MCF 10A (cell line): ENCODE results near the gene PARD3. TPM values are rescaled to one million over a fixed set of nuclear protein-coding genes. Genes with fewer than 3 reads are reported as not detected.
"Not testable (repeated sequence)": the region's sequence is repeated elsewhere in the genome, so short reads cannot be mapped to it uniquely, and the experiment has no call there.

Experiments used
- BruUV-seq: library from RNA; stranded (reverse); fragments of 400-500 nt; replicated peaks from 2 replicates; lab custom pipeline; 2021; lab: Mats Ljungman, UMichigan
- CTCF ChIA-PET: fragments of 300-600 bp; sonication (Branson Sonifier 250); formaldehyde crosslinking; extraction: SDS; loops from one replicate; lab custom pipeline; 2021; ENCODE audit warnings: antibody characterized with exemption, inconsistent platforms; lab: Yijun Ruan, JAX
- POLR2A ChIA-PET: fragments of 300-600, 350-650 bp; sonication (Branson Sonifier 250); formaldehyde crosslinking; extraction: SDS; loops from one replicate; lab custom pipeline; 2020; ENCODE audit warnings: antibody characterized with exemption, inconsistent platforms; lab: Yijun Ruan, JAX
- DNase-seq: peaks from one replicate; pipeline ENCODE4 v3.0.0-alpha.2; 2018; ENCODE audit not compliant: unreplicated experiment
- H3K27ac Mint-ChIP-seq: one replicate; pipeline ENCODE4 v1.8.0; 2022; ENCODE audit warnings: mild to moderate bottlenecking, low read depth, mixed read lengths; ENCODE audit not compliant: unreplicated experiment
- H3K27me3 Mint-ChIP-seq: one replicate; pipeline ENCODE4 v1.8.0; 2022; ENCODE audit warnings: mixed read lengths; ENCODE audit not compliant: insufficient read depth, unreplicated experiment
- H3K36me3 Mint-ChIP-seq: one replicate; pipeline ENCODE4 v1.8.0; 2022; ENCODE audit warnings: mild to moderate bottlenecking, moderate library complexity, mixed read lengths; ENCODE audit not compliant: insufficient read depth, unreplicated experiment
- H3K4me1 Mint-ChIP-seq: one replicate; pipeline ENCODE4 v1.8.0; 2022; ENCODE audit warnings: mixed read lengths; ENCODE audit not compliant: insufficient read depth, unreplicated experiment
- H3K4me3 Mint-ChIP-seq: one replicate; pipeline ENCODE4 v1.8.0; 2022; ENCODE audit warnings: mild to moderate bottlenecking, moderate library complexity, mixed read lengths; ENCODE audit not compliant: unreplicated experiment
- H3K9me3 Mint-ChIP-seq: one replicate; pipeline ENCODE4 v1.8.0; 2022; ENCODE audit warnings: mixed read lengths; ENCODE audit not compliant: unreplicated experiment
- intact Hi-C: fragments of 100-400 bp; cut with micrococcal nuclease; formaldehyde crosslinking; loops from 2 replicates; pipeline ENCODE4 v1.14.1; 2022
- total RNA-seq: library from RNA; stranded (reverse); gene quantifications from 2 replicates; pipeline ENCODE4 v1.2.3, GENCODE V29; 2022
- TF ChIP-seq, protein P1 (sequence below): fragments of 200-600 bp; IDR thresholded peaks from one replicate; pipeline ENCODE4 v1.8.0; 2022; ENCODE audit warnings: antibody characterized with exemption, mild to moderate bottlenecking; ENCODE audit not compliant: unreplicated experiment

PARD3 gene
- total RNA-seq, 1 experiment from 2014 or later: 70.0 TPM

- no TSS peak for BruUV-seq
- ChIA-PET POLR2A (interaction anchor here (1.0 to 1.3 kb wide), 2 partner anchors 9 to 61 kb away, joined by 3 read pairs; no protein-coding TSS in a partner anchor), CTCF (no interaction called here)
- Mint-ChIP-seq H3K4me3 (no peak overlapping the region), H3K9me3 (no peaks in the 10 kb centered on the region), H3K27me3 (no peaks in the 10 kb centered on the region), H3K4me1 (peaks cover 13% of the 10 kb centered on the region), H3K36me3 (peaks cover 5% of the 10 kb centered on the region), H3K27ac (peak overlapping the region; percentile 49)
- DNase-seq: no peak
- TF ChIP-seq, protein P1, sequence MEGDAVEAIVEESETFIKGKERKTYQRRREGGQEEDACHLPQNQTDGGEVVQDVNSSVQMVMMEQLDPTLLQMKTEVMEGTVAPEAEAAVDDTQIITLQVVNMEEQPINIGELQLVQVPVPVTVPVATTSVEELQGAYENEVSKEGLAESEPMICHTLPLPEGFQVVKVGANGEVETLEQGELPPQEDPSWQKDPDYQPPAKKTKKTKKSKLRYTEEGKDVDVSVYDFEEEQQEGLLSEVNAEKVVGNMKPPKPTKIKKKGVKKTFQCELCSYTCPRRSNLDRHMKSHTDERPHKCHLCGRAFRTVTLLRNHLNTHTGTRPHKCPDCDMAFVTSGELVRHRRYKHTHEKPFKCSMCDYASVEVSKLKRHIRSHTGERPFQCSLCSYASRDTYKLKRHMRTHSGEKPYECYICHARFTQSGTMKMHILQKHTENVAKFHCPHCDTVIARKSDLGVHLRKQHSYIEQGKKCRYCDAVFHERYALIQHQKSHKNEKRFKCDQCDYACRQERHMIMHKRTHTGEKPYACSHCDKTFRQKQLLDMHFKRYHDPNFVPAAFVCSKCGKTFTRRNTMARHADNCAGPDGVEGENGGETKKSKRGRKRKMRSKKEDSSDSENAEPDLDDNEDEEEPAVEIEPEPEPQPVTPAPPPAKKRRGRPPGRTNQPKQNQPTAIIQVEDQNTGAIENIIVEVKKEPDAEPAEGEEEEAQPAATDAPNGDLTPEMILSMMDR: no peak
- intact Hi-C loops: no loop called here
These were observed 61.9 kb downstream of the PARD3 start for GRCh38 chr10:34753014-34753757.

GRCh38 chr10:34751272-34751671 is 63.8 kb downstream of the PARD3 start:
- ChIA-PET CTCF (interaction anchor here (0.5 kb wide), 1 partner anchor 45 kb away, joined by 4 read pairs; no protein-coding TSS in a partner anchor), POLR2A (no interaction called here)
- BruUV-seq: no TSS peak
- Mint-ChIP-seq H3K9me3 (no peaks in the 10 kb centered on the region), H3K27ac (no peak overlapping the region), H3K27me3 (no peaks in the 10 kb centered on the region), H3K4me3 (no peak overlapping the region), H3K36me3 (peaks cover 5% of the 10 kb centered on the region), H3K4me1 (peaks cover 15% of the 10 kb centered on the region)
- intact Hi-C loops: no loop called here
- no peak for DNase-seq
- TF ChIP-seq, protein P1: no peak

GRCh38 chr10:34750795-34751194 is 64.3 kb downstream of the PARD3 start:
- H3K4me1 Mint-ChIP-seq: peaks cover 15% of the 10 kb centered on the region
- CTCF ChIA-PET, BruUV-seq, H3K27me3 Mint-ChIP-seq, H3K4me3 Mint-ChIP-seq, H3K9me3 Mint-ChIP-seq, H3K27ac Mint-ChIP-seq, DNase-seq, POLR2A ChIA-PET, intact Hi-C loops, H3K36me3 Mint-ChIP-seq: not testable (repeated sequence)

DNA sequence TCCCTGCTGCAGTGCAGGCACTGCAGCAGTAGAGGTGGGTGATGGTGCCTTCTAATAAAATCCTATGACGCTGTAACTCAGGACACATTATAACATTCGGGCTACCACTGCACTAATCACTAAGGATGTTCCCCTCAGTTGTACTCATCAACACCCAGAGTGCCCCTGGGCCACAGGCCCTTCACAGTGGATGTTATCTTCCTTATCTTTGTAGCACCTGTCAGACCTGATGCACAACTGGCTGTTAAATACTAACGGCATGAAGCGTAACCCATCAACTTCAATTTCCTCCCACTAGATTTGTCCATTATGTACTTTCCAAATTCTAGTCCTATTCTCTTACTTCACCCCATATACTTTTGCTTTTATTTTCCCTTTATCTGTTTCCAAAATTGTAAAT is 66.3 kb downstream of the PARD3 start:
- Mint-ChIP-seq H3K4me3 (no peak overlapping the region), H3K27ac (peak overlapping the region; percentile 63), H3K27me3 (no peaks in the 10 kb centered on the region), H3K9me3 (no peaks in the 10 kb centered on the region), H3K4me1 (peaks cover 32% of the 10 kb centered on the region), H3K36me3 (peaks cover 6% of the 10 kb centered on the region)
- BruUV-seq: no TSS peak
- ChIA-PET CTCF (interaction anchor here (0.6 to 1.0 kb wide), 3 partner anchors 22 to 93 kb away, joined by 3 to 4 read pairs (median 3); no protein-coding TSS in a partner anchor), POLR2A (no interaction called here)
- no peak for DNase-seq
- intact Hi-C loops: no loop called here
- TF ChIP-seq, protein P1: no peak
